Measurements from ENCODE around the gene STXBP2. TPM values are rescaled to one million over a fixed set of nuclear protein-coding genes. Genes with fewer than 3 reads are reported as not detected.

The STXBP2 gene
- total RNA-seq, result 7.4 and 9.0 TPM in 2 replicates

GRCh38 chr19:7636691-7637373 is at the start of gene STXBP2:
STXBP2 (plus strand) TSS chr19:7637110; CDS start chr19:7637150, 40 bp downstream.

DNA sequence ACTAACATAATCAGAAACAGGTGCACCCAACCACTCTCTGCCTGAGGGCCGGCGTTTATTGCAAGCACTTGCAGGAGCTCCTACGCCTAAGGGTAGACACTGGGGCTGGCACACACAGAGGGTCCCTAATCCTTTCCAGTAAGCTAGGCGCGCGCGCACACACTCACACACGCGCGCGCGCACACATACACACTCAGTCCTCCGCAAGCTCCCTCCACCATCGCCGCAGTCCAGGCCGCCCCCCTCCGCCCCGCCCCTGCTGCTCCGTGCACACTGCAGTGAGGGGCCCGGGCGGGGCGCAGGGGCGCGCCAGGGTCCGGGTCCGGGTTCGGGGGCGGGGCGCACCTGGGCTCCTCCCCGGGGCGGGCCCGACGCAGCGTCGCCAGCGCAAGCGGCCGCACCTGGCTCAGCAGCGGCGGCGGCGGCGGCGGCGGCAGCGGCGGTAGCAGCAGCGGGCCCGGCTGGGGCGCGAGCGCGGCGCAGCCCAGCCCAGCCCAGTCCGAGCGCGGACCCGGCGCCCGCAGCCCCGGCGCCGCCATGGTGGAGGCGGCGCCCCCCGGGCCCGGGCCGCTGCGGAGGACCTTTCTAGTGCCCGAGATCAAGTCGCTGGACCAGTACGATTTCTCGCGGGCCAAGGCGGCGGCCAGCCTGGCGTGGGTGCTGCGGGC is 41.3 kb upstream of the STXBP2 start, which contains the start of gene CAMSAP3:
Gene CAMSAP3, plus strand, starts transcription at position 398 of the 668 bp plus-strand sequence. Its CDS starts 140 bp downstream, at position 538.

GRCh38 chr19:7629347-7630054 is 7.4 kb upstream of the STXBP2 start, which contains the start of the genes PET100 and XAB2:
PET100 (plus strand) TSS chr19:7629793; CDS start chr19:7629834, 41 bp downstream.
XAB2 (minus strand) TSS chr19:7629545; CDS start chr19:7629527, 18 bp downstream.

DNA sequence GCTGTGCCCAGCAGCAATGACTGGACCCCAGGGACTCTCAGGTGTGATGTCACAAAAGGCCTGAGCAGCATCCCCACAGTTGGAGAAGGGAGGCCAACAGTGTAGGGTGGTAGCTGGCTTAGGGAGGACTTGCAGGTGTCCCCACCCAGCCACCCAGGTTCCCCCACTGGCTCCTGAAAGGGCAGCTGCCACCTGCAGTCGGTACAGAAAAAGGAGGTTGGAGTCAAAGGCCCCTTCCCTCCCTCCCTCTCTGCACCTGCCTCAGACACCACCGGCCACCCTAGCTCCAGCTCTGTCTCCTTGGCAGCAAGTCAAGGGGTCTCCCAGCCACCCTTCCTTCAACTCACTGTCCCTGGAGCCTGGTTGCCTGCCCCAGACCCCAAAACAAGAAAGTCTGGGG is 3.2 kb upstream of the STXBP2 start, which contains the start of gene PCP2:
Gene PCP2, minus strand, starts transcription at position 22 of the 400 bp plus-strand sequence. CDS start 262 bp downstream, outside the sequence.

DNA sequence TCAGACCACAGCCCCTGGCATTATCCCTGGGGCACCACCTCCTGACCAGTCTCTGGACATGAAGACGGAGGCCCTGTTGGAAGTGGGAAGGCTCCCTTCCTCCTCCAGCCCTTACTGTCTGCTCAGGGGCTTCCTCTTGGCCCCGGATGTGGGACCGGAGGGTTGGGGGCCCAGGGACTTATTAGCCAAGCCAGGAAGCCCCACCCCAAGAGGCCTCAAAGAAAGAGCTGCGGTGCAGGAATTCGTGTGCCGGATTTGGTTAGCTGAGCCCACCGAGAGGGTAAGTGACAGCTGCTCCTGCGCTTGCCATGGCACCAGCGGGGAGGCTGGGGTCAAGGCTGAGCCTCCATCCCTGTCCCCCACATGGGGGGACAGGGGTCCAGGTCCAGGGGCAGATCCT is 31.9 kb downstream of the STXBP2 start, which contains the start of gene RETN:
Gene RETN, plus strand, starts transcription at position 208 of the 400 bp plus-strand sequence. CDS start 278 bp downstream, outside the sequence.

DNA sequence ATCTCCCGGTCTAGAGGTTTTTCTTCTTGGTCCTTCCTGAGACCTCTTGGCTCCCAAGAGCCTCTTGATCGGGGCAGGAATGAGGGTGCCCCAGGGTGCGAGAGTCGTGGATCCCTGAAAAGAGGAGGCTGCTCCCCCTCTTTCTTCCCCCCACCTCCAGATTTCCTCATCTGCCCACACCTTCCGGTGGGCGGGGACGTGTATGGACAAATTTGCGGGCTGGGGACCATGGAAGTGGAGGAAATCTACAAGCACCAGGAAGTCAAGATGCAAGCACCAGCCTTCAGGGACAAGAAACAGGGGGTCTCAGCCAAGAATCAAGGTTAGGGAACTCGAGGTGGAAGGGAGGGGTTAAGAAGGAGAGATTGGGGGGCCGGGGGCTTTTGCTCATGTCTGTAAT is 39.9 kb downstream of the STXBP2 start, which contains the start of gene MCEMP1:
Gene MCEMP1, plus strand, starts transcription at position 237 of the 400 bp plus-strand sequence. Its CDS starts 31 bp downstream, at position 268.

DNA sequence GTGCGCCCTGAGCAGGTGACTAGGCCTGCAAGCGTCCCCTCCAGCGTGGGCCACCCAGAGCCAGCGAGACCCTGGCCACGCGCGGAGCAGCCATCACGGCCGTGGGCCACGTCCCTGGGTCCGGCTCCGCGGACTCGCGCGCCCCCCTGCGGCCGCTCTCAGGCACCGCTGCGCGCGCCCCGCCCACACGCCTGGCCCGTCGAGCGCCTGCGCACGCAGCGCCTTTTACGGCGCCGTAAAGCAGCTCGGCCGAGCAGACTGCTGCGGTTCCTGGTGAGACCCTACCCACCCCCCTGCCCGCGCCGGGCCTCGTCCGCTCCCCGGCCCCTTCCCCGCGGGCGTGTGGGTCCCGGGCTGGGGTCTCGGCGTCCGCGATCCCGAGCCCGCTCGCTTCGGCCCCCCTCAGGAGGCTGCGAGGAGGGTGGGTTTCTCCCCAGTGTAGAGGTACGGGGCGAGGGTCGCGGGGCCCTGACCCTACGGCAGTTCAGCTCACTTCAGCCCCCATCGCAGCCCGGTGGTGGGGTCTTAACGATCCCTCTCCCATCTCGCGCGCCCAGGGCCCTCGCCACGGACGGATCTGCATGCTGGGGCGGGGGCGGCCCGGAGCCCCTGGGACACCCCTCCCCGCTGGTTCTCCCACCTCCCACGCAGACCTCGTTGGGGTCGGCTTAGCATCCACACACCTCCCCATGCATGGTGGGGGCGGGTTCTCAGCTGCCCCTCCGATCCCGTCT is 43.9 kb downstream of the STXBP2 start, which contains the start of gene TRAPPC5:
Gene TRAPPC5, plus strand, starts transcription at position 228 of the 734 bp plus-strand sequence. CDS start 1,421 bp downstream, outside the sequence.

Other genes starting within 250 kb of the STXBP2 start
- gene PEX11G, start 148.1 kb upstream of the STXBP2 start, total RNA-seq, result 4.3 and 7.1 TPM in 2 replicates
- 18.0 and 42.2 TPM in 2 replicates for gene ZNF358, start 121.0 kb upstream of the STXBP2 start, total RNA-seq
- 7.1 and 8.4 TPM in 2 replicates for gene MCOLN1, start 114.5 kb upstream of the STXBP2 start, total RNA-seq
- gene PNPLA6, start 101.4 kb upstream of the STXBP2 start, total RNA-seq, result 78.7 and 155 TPM in 2 replicates
- gene CAMSAP3, start 41.2 kb upstream of the STXBP2 start, total RNA-seq, result under 0.01 TPM in 1 of 2 replicates, not detected in the other
- gene XAB2, start 7.6 kb upstream of the STXBP2 start, total RNA-seq, result 38.7 TPM in 2 replicates
- 7.3 and 14.4 TPM in 2 replicates for gene PET100, start 7.3 kb upstream of the STXBP2 start, total RNA-seq
- not detected in 2 replicates for gene PCP2, start 3.4 kb upstream of the STXBP2 start, total RNA-seq
- not detected in 2 replicates for gene RETN, start 31.9 kb downstream of the STXBP2 start, total RNA-seq
- gene MCEMP1, start 40.0 kb downstream of the STXBP2 start, total RNA-seq, result not detected in 2 replicates
- 55.4 and 125 TPM in 2 replicates for gene TRAPPC5, start 43.7 kb downstream of the STXBP2 start, total RNA-seq
- gene FCER2, start 65.0 kb downstream of the STXBP2 start, total RNA-seq, result not detected in 2 replicates
- not detected in 2 replicates for gene CLEC4G, start 95.0 kb downstream of the STXBP2 start, total RNA-seq
- gene CD209, start 110.4 kb downstream of the STXBP2 start, total RNA-seq, result not detected in 2 replicates
- gene CLEC4M, start 126.1 kb downstream of the STXBP2 start, total RNA-seq, result not detected in 2 replicates
- 19.2 and 32.6 TPM in 2 replicates for gene EVI5L, start 193.1 kb downstream of the STXBP2 start, total RNA-seq
- gene PRR36, start 237.3 kb downstream of the STXBP2 start, total RNA-seq, result under 0.01 TPM in 1 of 2 replicates, not detected in the other

All from smooth muscle cell of trachea (primary cell).